Large intestine (tissue), 3 donors: ENCODE data around the gene AIMP1. TPM values are rescaled to one million over a fixed set of nuclear protein-coding genes. Genes with fewer than 3 reads are reported as not detected.

Experiments
- DNase-seq, 2 donors: peaks; one replicate each; pipeline versions ENCODE4 v3.0.0 to v3.0.0-alpha.2; 2013
- H3K27ac ChIP-seq: one replicate; pipeline ENCODE4 v1.5.1; 2013; ENCODE audit warnings: low read length
- H3K27me3 ChIP-seq: 2 replicates; pipeline ENCODE4 v1.6.1; 2013; ENCODE audit warnings: low read length; ENCODE audit not compliant: control insufficient read depth, insufficient read depth
- H3K36me3 ChIP-seq: 2 replicates; pipeline ENCODE4 v1.6.1; 2013; ENCODE audit warnings: low read length; ENCODE audit not compliant: control insufficient read depth, insufficient read depth
- H3K4me1 ChIP-seq: one replicate; pipeline ENCODE4 v1.6.1; 2013; ENCODE audit warnings: low read length; ENCODE audit not compliant: control insufficient read depth, insufficient read depth
- H3K4me3 ChIP-seq: one replicate; pipeline ENCODE4 v1.5.1; 2013; ENCODE audit warnings: low read length
- H3K9me3 ChIP-seq: one replicate; pipeline ENCODE4 v1.6.1; 2013; ENCODE audit warnings: mild to moderate bottlenecking, low read depth, low read length, moderate library complexity; ENCODE audit not compliant: control insufficient read depth
- WGBS: methylation state at CpG from one replicate; pipeline ENCODE4 v1.1.5; 2013; ENCODE audit warnings: low lambda C conversion rate; ENCODE audit not compliant: insufficient coverage; 5-methylcytosine and 5-hydroxymethylcytosine counted together
- polyA plus RNA-seq: library from polyadenylated mRNA; unstranded; fragments of 120-200 nt; gene quantifications from one replicate; pipeline ENCODE4 v1.2.1, GENCODE V29; 2013

The AIMP1 gene
- polyA plus RNA-seq, 1 donor, result 58.4 TPM

DNA sequence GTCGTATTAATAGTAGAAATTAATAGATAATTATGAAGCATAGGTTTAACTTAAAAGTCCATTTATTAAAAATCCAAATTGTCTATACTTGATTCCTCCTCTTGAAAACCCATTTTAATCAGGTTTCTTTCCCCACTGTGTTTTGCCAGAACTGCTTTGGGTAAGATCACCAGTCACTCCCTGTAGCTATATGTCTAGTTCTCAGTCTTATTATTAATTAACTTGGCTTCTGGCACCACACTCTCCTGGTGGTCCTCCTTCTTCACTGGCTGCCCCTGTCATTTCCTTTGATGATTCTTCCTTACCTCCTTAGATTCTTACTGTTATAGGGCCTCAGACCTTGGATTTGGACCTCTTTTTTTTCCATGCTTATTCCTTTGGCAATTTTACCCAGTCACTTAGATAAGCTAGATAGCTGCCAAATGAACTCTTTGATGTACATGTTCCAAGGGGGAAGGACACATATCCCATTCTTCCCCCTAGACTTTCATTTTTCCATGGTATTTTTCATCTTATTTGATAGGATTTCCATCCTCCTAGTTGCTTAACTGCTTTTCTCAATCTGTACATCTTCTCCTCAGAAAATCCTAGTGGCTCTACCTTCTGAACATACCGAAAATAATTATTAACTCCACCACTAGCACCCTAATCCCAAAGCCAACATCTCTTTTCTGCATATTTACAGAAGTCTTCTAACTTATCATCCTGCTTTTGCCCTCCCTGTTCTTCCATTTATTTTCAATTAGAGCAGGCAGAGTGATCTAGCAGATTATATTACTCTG lies 27.7 kb downstream of the AIMP1 start:
- DNase-seq, result no peak
- H3K9me3 ChIP-seq, result no peaks in the 10 kb centered on the region
- no peaks in the 10 kb centered on the region for H3K27me3 ChIP-seq
- no peak overlapping the region for H3K4me3 ChIP-seq
- H3K27ac ChIP-seq, result no peak overlapping the region
- H3K36me3 ChIP-seq, result peaks cover 17% of the 10 kb centered on the region
- 70% methylated on average over 2 of the region's 2 CpGs for WGBS
- H3K4me1 ChIP-seq, result no peaks in the 10 kb centered on the region

DNA sequence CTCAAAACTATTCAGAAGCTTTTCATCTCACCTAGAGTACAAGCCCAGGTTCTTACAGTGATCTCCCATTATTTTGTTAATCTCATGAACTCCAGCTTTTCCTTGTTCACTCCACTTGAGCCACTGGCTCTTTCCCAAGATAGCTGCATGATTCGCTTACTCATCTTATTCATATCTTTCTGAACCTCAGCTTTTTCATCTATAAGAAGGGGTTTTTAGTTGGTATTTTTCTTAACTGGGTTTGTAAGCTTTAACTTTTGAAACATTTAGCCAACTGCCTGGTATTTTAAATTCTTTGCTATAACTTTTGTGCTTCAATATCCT lies 28.3 kb downstream of the AIMP1 start:
- Histone ChIP-seq H3K9me3 (no peaks in the 10 kb centered on the region), H3K27ac (no peak overlapping the region)

DNA sequence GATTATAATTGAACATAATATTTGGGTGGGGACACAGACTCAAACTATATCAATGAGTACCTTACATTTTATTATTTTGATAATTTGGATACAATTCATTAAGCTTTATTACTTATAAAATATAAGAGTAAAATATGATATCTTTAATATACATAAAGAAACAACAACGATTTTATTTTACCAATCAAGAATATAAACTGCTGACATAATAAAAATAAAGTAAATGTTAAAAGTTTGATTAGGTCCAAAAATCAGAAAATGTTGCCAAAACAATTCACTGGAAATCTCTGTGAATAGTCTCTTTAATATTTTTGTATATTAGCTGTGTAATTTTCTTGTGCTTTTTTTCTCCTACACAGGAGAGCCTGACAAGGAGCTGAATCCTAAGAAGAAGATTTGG lies 30.8 kb downstream of the AIMP1 start:
- no peak overlapping the region for H3K4me3 ChIP-seq
- H3K27me3 ChIP-seq, result no peaks in the 10 kb centered on the region
- DNase-seq, result no peak
- H3K27ac ChIP-seq, result no peak overlapping the region
- H3K4me1 ChIP-seq, result no peaks in the 10 kb centered on the region
- peaks cover 9% of the 10 kb centered on the region for H3K36me3 ChIP-seq
- no peaks in the 10 kb centered on the region for H3K9me3 ChIP-seq
- WGBS, result 100% methylated on average over 1 of the region's 1 CpG

More for the DNA sequence above, 28.3 kb downstream of the AIMP1 start:
- Histone ChIP-seq H3K27me3 (no peaks in the 10 kb centered on the region), H3K4me1 (no peaks in the 10 kb centered on the region), H3K36me3 (peaks cover 12% of the 10 kb centered on the region), H3K4me3 (no peak overlapping the region)
- no peak for DNase-seq
- WGBS, result no CpG with 5 or more reads among the region's 1 CpG

DNA sequence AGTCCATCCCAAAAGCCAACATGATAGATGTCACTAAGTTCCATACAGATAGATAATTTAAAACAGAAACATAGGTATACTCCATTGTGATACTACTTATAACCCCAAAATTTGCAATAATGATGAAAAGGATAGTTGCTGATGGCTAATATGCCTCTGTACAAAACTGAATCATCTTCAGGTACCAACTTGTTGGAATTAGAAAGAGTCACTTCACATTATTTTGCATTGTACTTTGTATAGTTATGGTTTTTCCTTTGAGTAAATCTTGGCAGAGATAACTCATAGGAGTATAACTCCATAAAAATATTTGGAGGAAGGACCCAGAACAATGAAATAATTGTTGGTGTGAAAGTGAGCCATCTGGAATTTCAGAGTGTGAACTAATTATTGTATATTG lies 34.7 kb downstream of the AIMP1 start:
- DNase-seq, result no peak
- Histone ChIP-seq H3K27ac (no peak overlapping the region), H3K36me3 (peaks cover 9% of the 10 kb centered on the region), H3K27me3 (no peaks in the 10 kb centered on the region), H3K4me1 (no peaks in the 10 kb centered on the region), H3K4me3 (no peak overlapping the region), H3K9me3 (no peaks in the 10 kb centered on the region)

DNA sequence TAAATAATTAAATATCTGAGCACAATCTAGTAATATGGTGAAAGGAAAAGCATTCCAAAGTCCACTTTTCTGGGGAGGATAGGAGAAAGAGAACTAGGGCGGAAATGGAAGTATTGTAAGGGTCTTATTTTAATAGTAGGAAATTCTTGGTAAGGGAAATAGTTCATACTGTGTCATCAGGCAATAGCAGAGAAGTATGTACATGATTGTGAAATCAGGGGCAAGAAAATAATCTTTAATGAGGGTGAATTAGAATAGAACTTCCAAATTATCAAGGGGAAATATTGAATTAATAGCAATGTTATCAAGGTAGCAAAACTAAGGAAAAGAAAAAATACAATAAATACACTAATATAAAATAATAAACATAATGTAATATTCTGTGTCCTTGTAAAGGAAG lies 37.4 kb downstream of the AIMP1 start:
- no peak overlapping the region for H3K27ac ChIP-seq
- H3K9me3 ChIP-seq, result no peaks in the 10 kb centered on the region
- H3K4me3 ChIP-seq, result no peak overlapping the region
- WGBS, result 100% methylated on average over 1 of the region's 1 CpG
- no peaks in the 10 kb centered on the region for H3K36me3 ChIP-seq
- H3K27me3 ChIP-seq, result no peaks in the 10 kb centered on the region
- no peak for DNase-seq
- no peaks in the 10 kb centered on the region for H3K4me1 ChIP-seq

DNA sequence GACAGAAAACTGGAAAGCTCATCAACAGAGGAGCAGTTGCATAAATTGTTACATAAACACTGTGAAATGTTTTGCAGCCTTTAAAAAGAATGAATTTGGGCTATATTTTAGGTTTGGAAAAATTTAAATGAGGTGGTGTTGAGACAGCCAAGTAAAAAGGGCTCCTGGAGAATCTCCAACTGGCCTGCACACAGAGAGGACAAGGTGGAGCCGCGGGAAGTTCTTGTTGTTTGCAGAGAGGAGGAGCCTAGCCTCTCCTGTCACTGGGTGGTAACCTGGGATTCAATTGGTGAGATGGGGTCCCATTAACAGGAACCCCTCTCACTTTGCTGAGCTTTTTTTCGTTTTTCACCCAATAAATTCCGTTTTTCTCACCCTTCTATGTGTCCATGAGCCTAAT lies 38.8 kb downstream of the AIMP1 start:
- no peaks in the 10 kb centered on the region for H3K27me3 ChIP-seq
- DNase-seq, result no peak
- no peak overlapping the region for H3K4me3 ChIP-seq
- no peaks in the 10 kb centered on the region for H3K4me1 ChIP-seq
- H3K27ac ChIP-seq, result no peak overlapping the region
- no peaks in the 10 kb centered on the region for H3K36me3 ChIP-seq
- WGBS, result 65% methylated on average over 3 of the region's 4 CpGs
- no peaks in the 10 kb centered on the region for H3K9me3 ChIP-seq

DNA sequence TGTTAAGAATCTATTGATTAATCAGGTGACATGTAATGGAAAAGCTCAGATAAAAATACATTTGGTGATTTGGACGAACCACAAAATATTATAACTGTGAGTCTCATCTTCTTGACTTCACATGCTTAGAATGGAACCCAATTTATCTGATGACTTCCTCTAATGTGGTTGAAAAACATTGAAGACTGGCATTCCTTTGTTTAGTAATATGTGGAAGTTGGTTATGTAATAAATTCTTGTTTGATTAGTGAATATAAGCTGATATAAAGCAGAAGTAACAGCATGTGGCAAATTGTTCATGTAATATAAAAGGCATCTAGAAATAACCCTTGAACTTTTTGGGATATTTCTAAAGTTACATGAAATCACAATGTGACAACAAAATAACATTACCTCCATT lies 42.5 kb downstream of the AIMP1 start:
- no peak overlapping the region for H3K27ac ChIP-seq
- no peak overlapping the region for H3K4me3 ChIP-seq
- H3K36me3 ChIP-seq, result no peaks in the 10 kb centered on the region
- DNase-seq, result no peak
- no peaks in the 10 kb centered on the region for H3K4me1 ChIP-seq
- 100% methylated on average over 1 of the region's 1 CpG for WGBS
- H3K9me3 ChIP-seq, result no peaks in the 10 kb centered on the region
- no peaks in the 10 kb centered on the region for H3K27me3 ChIP-seq

DNA sequence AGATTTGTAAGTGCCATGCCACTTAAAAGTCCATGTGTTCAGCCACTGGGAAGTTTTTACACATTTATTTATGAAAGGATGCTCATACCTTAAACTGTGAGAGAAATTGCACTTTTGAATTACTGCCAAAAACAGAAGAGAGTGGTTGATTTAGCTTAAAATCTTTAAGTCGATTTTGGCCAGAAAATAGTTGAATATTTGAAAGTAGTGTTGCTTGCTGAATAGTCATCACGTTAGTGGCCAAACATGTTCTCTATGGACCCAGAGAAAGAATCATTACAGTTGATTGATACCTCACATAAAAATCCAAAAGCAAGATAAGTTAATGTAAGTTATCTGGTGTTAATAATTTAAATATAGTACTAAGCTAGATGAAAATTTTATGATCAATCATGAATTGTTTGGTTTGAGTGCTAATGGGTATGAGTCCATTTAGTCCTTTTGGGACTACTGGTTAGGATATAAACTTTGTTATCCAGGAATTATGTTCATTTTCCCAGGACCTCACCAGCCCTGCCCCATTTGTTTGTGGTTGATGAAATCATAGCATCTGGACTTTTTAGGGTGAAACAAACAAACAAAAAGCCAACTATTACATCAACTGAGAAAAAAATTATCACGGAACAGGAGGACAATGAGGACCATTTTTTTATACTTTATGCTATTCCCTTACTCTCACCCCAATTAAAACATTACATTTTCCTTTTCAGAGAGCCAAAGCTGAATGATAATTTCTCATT lies 45.9 kb downstream of the AIMP1 start:
- WGBS, result 67% methylated on average over 2 of the region's 3 CpGs
- Histone ChIP-seq H3K36me3 (no peaks in the 10 kb centered on the region), H3K4me1 (no peaks in the 10 kb centered on the region), H3K4me3 (no peak overlapping the region), H3K9me3 (no peaks in the 10 kb centered on the region), H3K27me3 (no peaks in the 10 kb centered on the region), H3K27ac (no peak overlapping the region)
- DNase-seq, result no peak

DNA sequence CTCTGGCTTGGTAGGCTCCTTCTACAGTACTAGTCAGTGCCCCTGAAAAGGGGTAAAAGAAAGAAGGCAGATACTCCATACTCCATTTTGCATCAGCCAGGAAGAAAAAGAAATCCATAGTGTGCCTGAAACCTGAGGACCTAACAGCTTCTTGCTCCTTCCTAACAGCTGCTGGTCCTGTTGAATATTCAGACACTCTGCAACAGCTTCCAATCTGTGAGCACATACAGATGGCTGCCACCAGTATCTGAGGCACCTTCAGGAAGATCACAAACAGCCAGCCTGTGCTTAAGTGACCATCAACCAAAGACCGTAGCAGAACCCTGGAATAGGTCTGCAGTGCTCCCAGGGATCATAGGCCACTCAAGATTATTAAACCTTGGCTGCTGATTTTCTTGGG lies 47.9 kb downstream of the AIMP1 start:
- no peak overlapping the region for H3K27ac ChIP-seq
- no peaks in the 10 kb centered on the region for H3K27me3 ChIP-seq
- no peak for DNase-seq
- WGBS, result 89% methylated on average over 1 of the region's 1 CpG
- H3K4me1 ChIP-seq, result no peaks in the 10 kb centered on the region
- H3K36me3 ChIP-seq, result no peaks in the 10 kb centered on the region
- H3K9me3 ChIP-seq, result no peaks in the 10 kb centered on the region
- no peak overlapping the region for H3K4me3 ChIP-seq

DNA sequence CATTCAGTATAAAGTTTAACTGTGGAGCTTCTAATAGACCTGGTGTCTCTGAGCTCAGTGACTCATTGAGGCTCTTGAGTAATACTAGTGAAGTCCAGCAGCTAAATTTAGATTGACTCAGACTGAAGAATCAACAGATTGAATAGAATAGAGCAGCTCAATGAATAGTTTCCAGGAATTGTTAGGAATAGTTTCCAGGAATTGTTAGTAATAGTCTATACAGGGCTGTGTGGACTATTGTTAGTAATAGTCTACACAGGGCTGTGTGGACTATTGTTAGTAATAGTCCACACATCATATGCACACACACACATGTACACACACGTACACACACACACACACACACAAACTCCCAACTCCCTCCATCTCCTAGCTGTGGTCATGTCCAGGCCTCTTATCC lies 49.3 kb downstream of the AIMP1 start:
- H3K4me3 ChIP-seq, result no peak overlapping the region
- H3K9me3 ChIP-seq, result no peaks in the 10 kb centered on the region
- peak; percentile 36 to 41 for DNase-seq
- H3K4me1 ChIP-seq, result no peaks in the 10 kb centered on the region
- no peaks in the 10 kb centered on the region for H3K36me3 ChIP-seq
- WGBS, result no CpG with 5 or more reads among the region's 1 CpG
- H3K27me3 ChIP-seq, result no peaks in the 10 kb centered on the region
- no peak overlapping the region for H3K27ac ChIP-seq

DNA sequence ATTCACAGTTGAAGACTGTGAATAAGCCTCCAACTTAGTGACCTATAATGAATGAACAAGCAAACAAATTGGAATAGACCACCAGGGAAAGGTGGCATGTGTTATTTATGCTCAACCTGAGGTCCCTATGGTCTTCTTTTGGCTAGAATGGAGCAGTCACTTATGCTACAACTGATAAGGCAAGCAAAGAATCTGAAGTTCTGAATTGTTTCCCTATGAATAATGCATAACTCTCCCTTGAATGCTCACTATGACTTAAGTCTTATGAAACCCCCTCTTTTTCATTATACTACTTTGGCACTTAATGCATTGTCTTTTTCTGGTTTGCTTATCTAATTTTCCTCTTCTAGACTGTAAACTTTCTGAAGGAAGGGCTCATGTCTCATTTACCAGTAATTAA lies 49.7 kb downstream of the AIMP1 start:
- no peaks in the 10 kb centered on the region for H3K9me3 ChIP-seq
- no peak for DNase-seq
- no peaks in the 10 kb centered on the region for H3K4me1 ChIP-seq
- no peaks in the 10 kb centered on the region for H3K27me3 ChIP-seq
- no peak overlapping the region for H3K27ac ChIP-seq
- no peaks in the 10 kb centered on the region for H3K36me3 ChIP-seq
- H3K4me3 ChIP-seq, result no peak overlapping the region
